H1 (cell line): Measurements from ENCODE around the gene OPHN1. TPM values are rescaled to one million over a fixed set of nuclear protein-coding genes. Genes with fewer than 3 reads are reported as not detected.

Experiments used
- CTCF ChIA-PET: fragments of 300-600 bp; sonication (Branson Sonifier 250); formaldehyde crosslinking; loops from one replicate; lab custom pipeline; 2021; ENCODE audit not compliant: partially characterized antibody; lab: Charles Lee
- POLR2A ChIA-PET: fragments of 300-600 bp; sonication (Branson Sonifier 250); formaldehyde crosslinking; loops from one replicate; lab custom pipeline; 2021; ENCODE audit warnings: inconsistent platforms; ENCODE audit not compliant: partially characterized antibody; lab: Charles Lee
- DNase-seq, 2 experiments: peaks; one replicate each; pipeline versions ENCODE4 v3.0.0 to v3.0.0-alpha.2; 2010 to 2022; ENCODE audit warnings: low spot score in 2 of 2, low read depth in 1 of 2, mixed read lengths in 1 of 2
- FAIRE-seq: peaks from 2 replicates; lab custom pipeline; 2011; peaks lifted over from hg19 to GRCh38; lab: Jason Lieb, UNC
- H2AFZ ChIP-seq: 2 replicates; pipeline ENCODE4 v1.8.1; 2012; ENCODE audit warnings: low read length, inconsistent platforms
- H2AK5ac ChIP-seq: 2 replicates; pipeline ENCODE4 v1.6.1; 2013; ENCODE audit warnings: low read depth, low read length
- H2BK120ac ChIP-seq: replicated peaks from 2 replicates; pipeline ENCODE3; 2013; ENCODE audit warnings: low read depth, low read length, inconsistent platforms
- H2BK12ac ChIP-seq: 2 replicates; pipeline ENCODE4 v1.6.1; 2013; ENCODE audit warnings: low read depth, low read length
- H2BK15ac ChIP-seq: 2 replicates; pipeline ENCODE4 v1.6.1; 2013; ENCODE audit warnings: low read length
- H2BK20ac ChIP-seq: 2 replicates; pipeline ENCODE4 v1.6.1; 2013; ENCODE audit warnings: low read length
- H2BK5ac ChIP-seq: 2 replicates; pipeline ENCODE4 v1.6.1; 2013; ENCODE audit warnings: low read depth, low read length
- H3K14ac ChIP-seq: 2 replicates; pipeline ENCODE4 v1.6.1; 2013; ENCODE audit warnings: inconsistent platforms; ENCODE audit not compliant: insufficient read length
- H3K18ac ChIP-seq: 2 replicates; pipeline ENCODE4 v1.6.1; 2013; ENCODE audit warnings: low read length; ENCODE audit errors: extremely low read depth
- H3K23ac ChIP-seq: 2 replicates; pipeline ENCODE4 v1.6.1; 2013; ENCODE audit warnings: inconsistent platforms; ENCODE audit not compliant: insufficient read length
- H3K23me2 ChIP-seq: 2 replicates; pipeline ENCODE4 v1.6.1; 2013; ENCODE audit warnings: low read depth, low read length
- H3K27ac ChIP-seq: 2 replicates; pipeline ENCODE4 v1.6.1; 2011; ENCODE audit warnings: low read depth, low read length, inconsistent platforms
- H3K27me3 ChIP-seq, 4 experiments: replicated peaks in 1 of 4; 1 replicate in 1 of 4; 2 replicates in 3 of 4; pipeline versions ENCODE4 v1.6.1 to v1.8.1; 2011 to 2013; ENCODE audit warnings: low read length in 3 of 4, mild to moderate bottlenecking in 3 of 4, inconsistent platforms in 2 of 4, mixed read lengths in 2 of 4, moderate library complexity in 1 of 4; ENCODE audit not compliant: control insufficient read depth in 3 of 4, insufficient read depth in 3 of 4; ENCODE audit errors: extremely low read depth in 1 of 4
- H3K36me3 ChIP-seq, 4 experiments: 2 replicates each; pipeline versions ENCODE4 v1.6.1 to v1.8.1; 2011 to 2013; ENCODE audit warnings: mild to moderate bottlenecking in 4 of 4, low read length in 3 of 4, moderate library complexity in 2 of 4, control low read depth in 1 of 4, inconsistent platforms in 1 of 4; ENCODE audit not compliant: insufficient read depth in 4 of 4, control insufficient read depth in 2 of 4
- H3K4ac ChIP-seq: replicated peaks from 2 replicates; pipeline ENCODE3; 2013; ENCODE audit warnings: low read length, low read depth, mixed read lengths, inconsistent platforms; ENCODE audit not compliant: insufficient read length
- H3K4me1 ChIP-seq, 4 experiments: replicated peaks in 1 of 4; 1 replicate in 1 of 4; 2 replicates in 3 of 4; pipeline versions ENCODE4 v1.6.1 to v1.8.1; 2011 to 2013; ENCODE audit warnings: low read length in 3 of 4, inconsistent platforms in 2 of 4, mixed read lengths in 1 of 4; ENCODE audit not compliant: insufficient read depth in 4 of 4, control insufficient read depth in 3 of 4
- H3K4me2 ChIP-seq, 2 experiments: 2 replicates each; pipeline versions ENCODE4 v1.6.1 to v1.8.1; 2011 to 2013; ENCODE audit warnings: low read depth in 2 of 2, low read length in 2 of 2, control low read depth in 1 of 2, inconsistent platforms in 1 of 2, mild to moderate bottlenecking in 1 of 2; ENCODE audit not compliant: insufficient read depth in 1 of 2
- H3K4me3 ChIP-seq, 4 experiments: fragments of 200-600, 300-600 bp in 1 of 4; sonication (generic), shearing (Covaris generic), sonication (Bioruptor Twin) in 1 of 4; 2 replicates each; pipeline versions ENCODE4 v1.5.1 to v1.8.1; 2011 to 2016; ENCODE audit warnings: low read length in 4 of 4, low read depth in 3 of 4, control low read depth in 2 of 4, inconsistent platforms in 2 of 4, mild to moderate bottlenecking in 2 of 4, mixed read lengths in 1 of 4, moderate library complexity in 1 of 4; ENCODE audit not compliant: insufficient read depth in 2 of 4; ENCODE audit errors: extremely low read depth in 1 of 4
- H3K56ac ChIP-seq: replicated peaks from 2 replicates; pipeline ENCODE3; 2013; ENCODE audit warnings: low read depth, mild to moderate bottlenecking, mixed read lengths, low read length, inconsistent platforms; ENCODE audit not compliant: insufficient read length
- H3K79me1 ChIP-seq: 2 replicates; pipeline ENCODE4 v1.6.1; 2013; ENCODE audit warnings: low read depth, low read length, control low read depth
- H3K79me2 ChIP-seq, 2 experiments: 2 replicates each; pipeline versions ENCODE4 v1.6.1 to v1.8.1; 2012 to 2013; ENCODE audit warnings: low read length in 2 of 2, mild to moderate bottlenecking in 2 of 2, inconsistent platforms in 1 of 2; ENCODE audit not compliant: insufficient read depth in 2 of 2, control insufficient read depth in 1 of 2
- H3K9ac ChIP-seq, 4 experiments: replicated peaks in 1 of 4; 1 replicate in 1 of 4; 2 replicates in 3 of 4; pipeline versions ENCODE4 v1.6.1 to v1.8.1; 2011 to 2013; ENCODE audit warnings: low read depth in 3 of 4, low read length in 3 of 4, control low read depth in 2 of 4, mild to moderate bottlenecking in 2 of 4, moderate library complexity in 2 of 4, inconsistent platforms in 1 of 4; ENCODE audit errors: extremely low read depth in 1 of 4
- H3K9me3 ChIP-seq, 2 experiments: 2 replicates each; pipeline versions ENCODE4 v1.6.1 to v1.8.1; 2012 to 2013; ENCODE audit warnings: mild to moderate bottlenecking in 2 of 2, moderate library complexity in 2 of 2, control low read depth in 1 of 2, inconsistent platforms in 1 of 2, low read depth in 1 of 2, low read length in 1 of 2, mixed read lengths in 1 of 2; ENCODE audit not compliant: insufficient read depth in 2 of 2
- H4K20me1 ChIP-seq, 2 experiments: replicated peaks in 1 of 2; 2 replicates each; pipeline versions ENCODE3 to v1.8.1; 2011 to 2013; ENCODE audit warnings: inconsistent platforms in 2 of 2, low read length in 2 of 2, mild to moderate bottlenecking in 1 of 2; ENCODE audit not compliant: insufficient read depth in 2 of 2, control insufficient read depth in 1 of 2
- H4K5ac ChIP-seq: 2 replicates; pipeline ENCODE4 v1.6.1; 2013; ENCODE audit warnings: low read length, low read depth, mixed read lengths, inconsistent platforms; ENCODE audit not compliant: insufficient read length
- H4K8ac ChIP-seq: 2 replicates; pipeline ENCODE4 v1.8.0; 2013; ENCODE audit warnings: mild to moderate bottlenecking, moderate library complexity, low read length, inconsistent platforms; ENCODE audit not compliant: insufficient read depth; ENCODE audit errors: extremely low read depth
- H4K91ac ChIP-seq: replicated peaks from 2 replicates; pipeline ENCODE3; 2013; ENCODE audit warnings: low read length, mixed read lengths, inconsistent platforms; ENCODE audit not compliant: insufficient read length
- BCL11A ChIP-seq, 2 experiments: IDR thresholded peaks; one replicate each; pipeline ENCODE4 v1.6.1; 2011; ENCODE audit warnings: low read depth in 2 of 2, low read length in 2 of 2, mild to moderate bottlenecking in 2 of 2
- CBX5 ChIP-seq: fragments of 300-800, 300-1000 bp; sonication (generic); IDR thresholded peaks from 2 replicates; pipeline ENCODE4 v1.7.1; 2016; ENCODE audit warnings: antibody characterized with exemption, low read length, low read depth
- CBX8 ChIP-seq: fragments of 300-800, 300-1000 bp; sonication (generic); IDR thresholded peaks from 2 replicates; pipeline ENCODE4 v1.7.1; 2016; ENCODE audit warnings: low read depth, low read length, borderline replicate concordance
- CREB1 ChIP-seq: IDR thresholded peaks from 2 replicates; pipeline ENCODE4 v1.6.1; 2012; ENCODE audit warnings: inconsistent platforms
- CTBP2 ChIP-seq: IDR thresholded peaks from 2 replicates; pipeline ENCODE4 v1.7.0; 2011; ENCODE audit warnings: borderline replicate concordance, mild to moderate bottlenecking, moderate library complexity, mixed read lengths, low read length; ENCODE audit not compliant: insufficient read depth, insufficient read length
- E2F6 ChIP-seq: IDR thresholded peaks from 2 replicates; pipeline ENCODE4 v1.6.1; 2012; ENCODE audit warnings: inconsistent platforms
- FOSL1 ChIP-seq: IDR thresholded peaks from 2 replicates; pipeline ENCODE4 v1.6.1; 2011; ENCODE audit warnings: mild to moderate bottlenecking, low read depth, low read length, moderate library complexity; ENCODE audit not compliant: insufficient read depth
- GTF2F1 ChIP-seq: IDR thresholded peaks from 2 replicates; pipeline ENCODE4 v1.6.1; 2012; ENCODE audit warnings: low read depth, low read length, improper control_type of control experiment, borderline replicate concordance
- KDM5A ChIP-seq: fragments of 200-600 bp; IDR thresholded peaks from 2 replicates; pipeline ENCODE4 v1.7.1; 2012; ENCODE audit warnings: mild to moderate bottlenecking, low read length, inconsistent platforms, mixed read lengths
- POU5F1 ChIP-seq: IDR thresholded peaks from 2 replicates; pipeline ENCODE4 v1.6.1; 2011; ENCODE audit warnings: low read depth, mild to moderate bottlenecking, low read length, moderate library complexity
- RBBP5 ChIP-seq: IDR thresholded peaks from 2 replicates; pipeline ENCODE4 v1.7.1; 2012; ENCODE audit warnings: low read depth, mild to moderate bottlenecking, inconsistent platforms, low read length, moderate library complexity, borderline replicate concordance
- SIN3A ChIP-seq, 2 experiments: IDR thresholded peaks in 1 of 2; conservative IDR thresholded peaks in 1 of 2; 2 replicates each; pipeline ENCODE4 v1.6.1; 2011 to 2012; ENCODE audit warnings: low read length in 2 of 2, improper control_type of control experiment in 1 of 2, low read depth in 1 of 2, mild to moderate bottlenecking in 1 of 2
- TBP ChIP-seq: IDR thresholded peaks from 2 replicates; pipeline ENCODE4 v1.6.1; 2011; ENCODE audit warnings: low read depth, low read length, improper control_type of control experiment
- whole genome bisulfite sequencing, 2 experiments: shearing (Covaris generic) in 1 of 2; methylation state at CpG; one replicate each; pipeline versions ENCODE4 v1.1.6 to v1.1.7; 2013 to 2015; ENCODE audit warnings: low lambda C conversion rate in 2 of 2, mixed read lengths in 2 of 2, inconsistent platforms in 1 of 2, low coverage in 1 of 2, missing lambda C conversion rate in 1 of 2; ENCODE audit not compliant: insufficient replicate concordance in 2 of 2, insufficient coverage in 1 of 2, insufficient read length in 1 of 2; ENCODE audit errors: extremely low coverage in 1 of 2, missing lambda C conversion rate in 1 of 2; 5-methylcytosine and 5-hydroxymethylcytosine counted together
- polyA plus RNA-seq, 7 experiments: library from polyadenylated mRNA; depleted of rRNA in 3 of 7; stranded (reverse) in 5 of 7; unstranded in 2 of 7; fragments of >200 nt in 5 of 7; fragments of 200-250 nt in 2 of 7; gene quantifications; 1 replicate in 5 of 7; 2 replicates in 1 of 7; 4 replicates in 1 of 7; pipeline versions ENCODE4 v1.2.1 to v1.2.3, GENCODE V29; 2011 to 2013; ENCODE audit warnings: missing spikeins in 2 of 7, mixed read lengths in 2 of 7
- total RNA-seq: library from RNA; stranded (reverse); fragmentation: NEBNext Ultra II Directional; extraction: Animal tissue kit (Norgen Biotek cat#: 25700); gene quantifications from 2 replicates; pipeline ENCODE4 v1.2.1, GENCODE V29; 2021

Gene OPHN1
- total and polyA plus RNA-seq, 2 of the 8 experiments (the other 6 are each of a cell fraction or from before 2014, with no cell fraction given): 1.2 to 3.5 TPM

DNA sequence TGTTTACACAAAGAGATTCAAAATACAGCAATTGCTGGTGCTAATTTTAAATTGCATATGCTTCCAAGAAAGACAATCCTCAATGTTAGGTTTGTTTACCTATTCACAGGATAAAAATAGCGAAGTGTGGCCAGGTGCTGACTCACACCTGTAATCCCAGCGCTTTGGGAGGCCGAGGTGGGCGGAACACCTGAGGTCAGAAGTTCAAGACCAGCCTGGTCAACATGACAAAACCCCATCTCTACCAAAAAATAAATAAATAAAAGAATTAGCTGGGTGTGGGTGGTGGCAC, 77.7 kb downstream of the OPHN1 start:
- ChIA-PET CTCF (no interaction called here), POLR2A (no interaction called here)
- H2AFZ ChIP-seq: no peak overlapping the region
- no peak overlapping the region for H3K27ac ChIP-seq
- no peaks in the 10 kb centered on the region for H3K27me3 ChIP-seq
- no peak overlapping the region for H2AK5ac ChIP-seq
- DNase-seq (no peak), FAIRE-seq (no peak)
- H3K9me3 ChIP-seq: no peaks in the 10 kb centered on the region
- no peak overlapping the region for H3K4me3 ChIP-seq
- no peak overlapping the region for H3K4ac ChIP-seq
- no peak overlapping the region for H4K8ac ChIP-seq
- H3K4me2 ChIP-seq: no peak overlapping the region
- no peak overlapping the region for H3K9ac ChIP-seq
- H3K79me1 ChIP-seq: no peaks in the 10 kb centered on the region
- no peak overlapping the region for H2BK15ac ChIP-seq
- H2BK120ac ChIP-seq: no peak overlapping the region
- H3K4me1 ChIP-seq: no peaks in the 10 kb centered on the region
- H3K23ac ChIP-seq: no peak overlapping the region
- H2BK12ac ChIP-seq: no peak overlapping the region
- no peaks in the 10 kb centered on the region for H3K23me2 ChIP-seq
- TF ChIP-seq CBX8 (no peak), SIN3A (conservative IDR thresholded peaks at IDR 0.05 in 1 of 2, IDR thresholded peaks at IDR 0.05 in 1 of 2; ENCODE audit: low read depth in 1 of 2, low read length in 2 of 2) (no peak), CREB1 (no peak), FOSL1 (no peak), CTBP2 (no peak), E2F6 (no peak), POU5F1 (no peak), BCL11A (IDR thresholded peaks at IDR 0.05; ENCODE audit: low read depth in 2 of 2, low read length in 2 of 2) (no peak), TBP (no peak), KDM5A (no peak), GTF2F1 (no peak), CBX5 (no peak), RBBP5 (no peak)
- no peak overlapping the region for H3K18ac ChIP-seq
- no peaks in the 10 kb centered on the region for H4K20me1 ChIP-seq
- no peak overlapping the region for H4K5ac ChIP-seq
- no peak overlapping the region for H4K91ac ChIP-seq
- 69% methylated on average over 2 of the region's 4 CpGs; no CpG with 5 or more reads in 1 of the 2 experiments for WGBS, 2 experiments
- H3K79me2 ChIP-seq: no peaks in the 10 kb centered on the region
- no peak overlapping the region for H3K56ac ChIP-seq
- H2BK5ac ChIP-seq: no peak overlapping the region
- no peak overlapping the region for H3K14ac ChIP-seq
- H3K36me3 ChIP-seq: no peaks in the 10 kb centered on the region
- no peak overlapping the region for H2BK20ac ChIP-seq
